Activated T-cell treated with anti-CD3 and anti-CD28 coated beads, Interleukin-2, amount 50 U/mL, for 1 hour (primary cell): ENCODE results near the gene CDCP2.
"Not testable (repeated sequence)": the region's sequence is repeated elsewhere in the genome, so short reads cannot be mapped to it uniquely, and the experiment has no call there.

Source experiments
- DNase-seq: peaks from one replicate; pipeline ENCODE4 v3.0.0-alpha.2; 2020

The CDCP2 gene

GRCh38 chr1:54167422-54168139 lies 14.8 kb upstream of the CDCP2 start:
- no peak for DNase-seq

- DNase-seq: not testable (repeated sequence)
Observed at GRCh38 chr1:54166357-54166756, 13.6 kb upstream of the CDCP2 start.

GRCh38 chr1:54165146-54165545 lies 12.3 kb upstream of the CDCP2 start:
- DNase-seq: no peak

GRCh38 chr1:54163573-54163972 lies 10.8 kb upstream of the CDCP2 start:
- no peak for DNase-seq

GRCh38 chr1:54163051-54163450 lies 10.3 kb upstream of the CDCP2 start:
- DNase-seq: no peak

GRCh38 chr1:54161495-54162168 lies 8.8 kb upstream of the CDCP2 start:
- no peak for DNase-seq

GRCh38 chr1:54160351-54160750 lies 7.6 kb upstream of the CDCP2 start:
- DNase-seq: no peak

GRCh38 chr1:54159733-54160316 lies 7.0 kb upstream of the CDCP2 start:
- no peak for DNase-seq

GRCh38 chr1:54158071-54158470 lies 5.3 kb upstream of the CDCP2 start:
- DNase-seq: no peak

GRCh38 chr1:54157401-54157800 lies 4.6 kb upstream of the CDCP2 start:
- DNase-seq: no peak

GRCh38 chr1:54156986-54157385 lies 4.2 kb upstream of the CDCP2 start:
- DNase-seq: no peak

- DNase-seq: no peak
Observed at GRCh38 chr1:54156201-54156600, 3.4 kb upstream of the CDCP2 start.

GRCh38 chr1:54153535-54154439 lies 987 bp upstream of the CDCP2 start:
- no peak for DNase-seq

GRCh38 chr1:54151013-54151412 lies 1.8 kb downstream of the CDCP2 start:
- DNase-seq: no peak

GRCh38 chr1:54149734-54150133 lies 3.1 kb downstream of the CDCP2 start:
- no peak for DNase-seq

- DNase-seq: no peak
Observed at GRCh38 chr1:54144366-54144765, 8.4 kb downstream of the CDCP2 start.

- no peak for DNase-seq
Observed at GRCh38 chr1:54142146-54142900, 10.5 kb downstream of the CDCP2 start.

- DNase-seq: no peak
Observed at GRCh38 chr1:54139711-54140110, 13.1 kb downstream of the CDCP2 start.

- no peak for DNase-seq
Observed at GRCh38 chr1:54138994-54139393, 13.8 kb downstream of the CDCP2 start.

GRCh38 chr1:54137534-54138061 lies 15.2 kb downstream of the CDCP2 start:
- no peak for DNase-seq

GRCh38 chr1:54136963-54137533 lies 15.8 kb downstream of the CDCP2 start:
- no peak for DNase-seq
